SK-N-SH treated with all-trans-retinoic acid at 6 μM for 48 hours (cell line): Measurements from ENCODE around the gene SPINK13.

Experiments
- BACH2 ChIP-seq: fragments of 250-450 bp; sonication (Bioruptor Pico); IDR thresholded peaks from 2 replicates; pipeline ENCODE4 v1.9.0; 2021; ENCODE audit warnings: mild to moderate bottlenecking, borderline replicate concordance
- PATZ1 ChIP-seq: fragments of 250-450 bp; sonication (Bioruptor Pico); IDR thresholded peaks from 2 replicates; pipeline ENCODE4 v1.8.0; 2020; ENCODE audit warnings: mild to moderate bottlenecking, moderate library complexity, borderline replicate concordance
- PPARA ChIP-seq: fragments of 250-450 bp; sonication (Bioruptor Pico); IDR thresholded peaks from 2 replicates; pipeline ENCODE4 v1.5.0; 2020; ENCODE audit warnings: mild to moderate bottlenecking, borderline replicate concordance
- RARB ChIP-seq: fragments of 250-450 bp; sonication (Bioruptor Pico); IDR thresholded peaks from 2 replicates; pipeline ENCODE4 v1.8.0; 2021; ENCODE audit warnings: mild to moderate bottlenecking, moderate library complexity
- TSHZ2 ChIP-seq: fragments of 250-450 bp; sonication (Bioruptor Pico); IDR thresholded peaks from 2 replicates; pipeline ENCODE4 v1.5.0; 2020; ENCODE audit warnings: mild to moderate bottlenecking, moderate library complexity
- ZFP3 ChIP-seq: fragments of 250-450 bp; sonication (Bioruptor Pico); IDR thresholded peaks from 2 replicates; pipeline ENCODE4 v1.5.0; 2020; ENCODE audit warnings: mild to moderate bottlenecking, moderate library complexity
- ZFP30 ChIP-seq: fragments of 450-650 bp; formaldehyde crosslinking; IDR thresholded peaks from 2 replicates; pipeline ENCODE4 v1.5.0; 2022; ENCODE audit warnings: mild to moderate bottlenecking, moderate library complexity
- ZNF565 ChIP-seq: fragments of 450-650 bp; formaldehyde crosslinking; conservative IDR thresholded peaks from 2 replicates; pipeline ENCODE4 v1.5.0; 2020; ENCODE audit warnings: low read depth, mild to moderate bottlenecking, moderate library complexity
- ZNF70 ChIP-seq: fragments of 450-650 bp; formaldehyde crosslinking; IDR thresholded peaks from 2 replicates; pipeline ENCODE4 v1.5.0; 2020; ENCODE audit warnings: mild to moderate bottlenecking, moderate library complexity
- ZNF8 ChIP-seq: fragments of 450-650 bp; formaldehyde crosslinking; IDR thresholded peaks from 2 replicates; pipeline ENCODE4 v1.5.0; 2020; ENCODE audit warnings: mild to moderate bottlenecking, moderate library complexity

GRCh38 chr5:148309746-148310145, 41.2 kb downstream of the SPINK13 start:
- TF ChIP-seq PATZ1 (CRISPR knock-in tag), result no peak
- no peak for TF ChIP-seq PPARA (CRISPR knock-in tag)
- no peak for TF ChIP-seq ZFP30
- TF ChIP-seq ZNF70 (CRISPR knock-in tag), result no peak
- no peak for TF ChIP-seq RARB (CRISPR knock-in tag)
- TF ChIP-seq ZNF8 (CRISPR knock-in tag), result no peak
- TF ChIP-seq ZNF565 (CRISPR knock-in tag), result no peak
- TF ChIP-seq BACH2 (CRISPR knock-in tag), result no peak
- TF ChIP-seq ZFP3, result no peak
- no peak for TF ChIP-seq TSHZ2 (CRISPR knock-in tag)
